Ovary (tissue), 3 donors: ENCODE results near the gene COX11.

ENCODE experiments used
- EP300 ChIP-seq: sonication (generic); formaldehyde crosslinking; IDR thresholded peaks from one replicate; pipeline ENCODE4 v1.6.1; 2017; ENCODE audit warnings: antibody characterized with exemption
- TF ChIP-seq, protein P1 (sequence below), 3 donors: fragments of 450-650 bp in 2 of 3; fragments of 200-600 bp in 1 of 3; IDR thresholded peaks; one replicate each; pipeline versions ENCODE4 v1.5.1 to v1.8.0; 2016 to 2022; ENCODE audit warnings: antibody characterized with exemption in 3 of 3, mild to moderate bottlenecking in 1 of 3
- donor health status: DM: no; HTN: no; CAD: no.

DNA sequence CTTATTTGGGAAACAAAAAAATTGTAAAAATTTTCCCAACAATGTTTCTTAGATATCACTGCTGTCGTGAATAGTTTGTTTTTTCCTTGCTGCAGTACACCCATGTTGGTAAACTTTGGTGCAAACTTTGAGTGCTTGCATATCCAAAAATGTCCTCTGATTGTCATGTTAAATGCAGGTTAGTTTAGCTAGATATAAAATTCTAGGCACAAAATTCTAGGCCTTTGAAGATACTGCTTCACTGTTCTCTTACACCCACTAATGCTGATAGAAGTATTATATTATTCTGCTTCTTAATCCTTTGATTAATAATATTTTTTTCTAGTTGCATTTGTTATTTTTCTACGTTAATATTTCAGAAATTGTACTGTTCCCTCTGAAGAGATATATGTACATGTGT is 51.7 kb downstream of the COX11 start:
- TF ChIP-seq, protein P1, sequence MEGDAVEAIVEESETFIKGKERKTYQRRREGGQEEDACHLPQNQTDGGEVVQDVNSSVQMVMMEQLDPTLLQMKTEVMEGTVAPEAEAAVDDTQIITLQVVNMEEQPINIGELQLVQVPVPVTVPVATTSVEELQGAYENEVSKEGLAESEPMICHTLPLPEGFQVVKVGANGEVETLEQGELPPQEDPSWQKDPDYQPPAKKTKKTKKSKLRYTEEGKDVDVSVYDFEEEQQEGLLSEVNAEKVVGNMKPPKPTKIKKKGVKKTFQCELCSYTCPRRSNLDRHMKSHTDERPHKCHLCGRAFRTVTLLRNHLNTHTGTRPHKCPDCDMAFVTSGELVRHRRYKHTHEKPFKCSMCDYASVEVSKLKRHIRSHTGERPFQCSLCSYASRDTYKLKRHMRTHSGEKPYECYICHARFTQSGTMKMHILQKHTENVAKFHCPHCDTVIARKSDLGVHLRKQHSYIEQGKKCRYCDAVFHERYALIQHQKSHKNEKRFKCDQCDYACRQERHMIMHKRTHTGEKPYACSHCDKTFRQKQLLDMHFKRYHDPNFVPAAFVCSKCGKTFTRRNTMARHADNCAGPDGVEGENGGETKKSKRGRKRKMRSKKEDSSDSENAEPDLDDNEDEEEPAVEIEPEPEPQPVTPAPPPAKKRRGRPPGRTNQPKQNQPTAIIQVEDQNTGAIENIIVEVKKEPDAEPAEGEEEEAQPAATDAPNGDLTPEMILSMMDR (IDR thresholded peaks at IDR 0.05) = no peak
- TF ChIP-seq EP300 = no peak
